ENCODE measurements around the gene HGS.

HGS gene

DNA sequence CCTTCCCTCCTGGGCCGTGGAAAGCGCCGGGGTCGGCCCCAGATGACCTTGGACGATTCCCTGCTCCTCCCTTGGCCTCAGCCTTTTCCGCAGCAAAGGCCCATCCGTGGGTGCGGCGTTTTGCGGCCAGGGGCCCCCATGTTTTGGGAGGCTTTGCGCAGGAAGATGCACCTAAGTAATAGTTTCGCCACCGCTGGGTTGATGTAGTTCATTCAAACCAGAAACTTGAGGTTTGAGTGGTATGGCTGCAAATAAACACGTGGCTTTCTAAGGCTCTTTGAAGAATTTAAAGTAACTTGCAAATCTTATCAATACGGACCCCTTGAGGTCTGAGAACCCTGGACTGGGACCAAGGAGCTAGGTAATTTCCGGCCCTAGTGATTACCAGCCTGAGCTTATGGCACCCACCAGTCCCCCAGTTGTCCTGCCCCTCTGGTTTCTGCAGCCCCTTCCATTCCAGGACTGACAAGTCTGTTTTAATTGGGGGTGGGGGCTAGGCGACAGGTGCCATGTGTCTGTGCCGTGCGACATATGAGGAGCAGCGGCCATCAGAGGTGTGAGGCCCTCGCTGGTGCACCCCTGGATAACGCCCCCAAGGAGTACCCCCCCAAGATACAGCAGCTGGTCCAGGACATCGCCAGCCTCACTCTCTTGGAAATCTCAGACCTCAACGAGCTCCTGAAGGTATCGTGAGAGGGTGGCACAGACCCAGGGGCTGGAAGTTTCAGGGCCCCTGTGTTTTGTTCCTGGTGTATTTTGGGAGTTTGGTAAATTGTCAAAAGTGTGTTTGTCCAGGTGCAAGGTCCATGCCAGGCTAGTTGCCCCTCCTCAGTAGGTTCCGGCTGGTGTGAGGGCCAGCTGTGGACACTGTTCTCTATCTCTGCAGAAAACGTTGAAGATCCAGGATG, 20.2 kb downstream of the HGS start:
- FAIRE-seq (no peak), DNase-seq (ENCODE audit: insufficient read length, low spot score) (no peak)

DNA sequence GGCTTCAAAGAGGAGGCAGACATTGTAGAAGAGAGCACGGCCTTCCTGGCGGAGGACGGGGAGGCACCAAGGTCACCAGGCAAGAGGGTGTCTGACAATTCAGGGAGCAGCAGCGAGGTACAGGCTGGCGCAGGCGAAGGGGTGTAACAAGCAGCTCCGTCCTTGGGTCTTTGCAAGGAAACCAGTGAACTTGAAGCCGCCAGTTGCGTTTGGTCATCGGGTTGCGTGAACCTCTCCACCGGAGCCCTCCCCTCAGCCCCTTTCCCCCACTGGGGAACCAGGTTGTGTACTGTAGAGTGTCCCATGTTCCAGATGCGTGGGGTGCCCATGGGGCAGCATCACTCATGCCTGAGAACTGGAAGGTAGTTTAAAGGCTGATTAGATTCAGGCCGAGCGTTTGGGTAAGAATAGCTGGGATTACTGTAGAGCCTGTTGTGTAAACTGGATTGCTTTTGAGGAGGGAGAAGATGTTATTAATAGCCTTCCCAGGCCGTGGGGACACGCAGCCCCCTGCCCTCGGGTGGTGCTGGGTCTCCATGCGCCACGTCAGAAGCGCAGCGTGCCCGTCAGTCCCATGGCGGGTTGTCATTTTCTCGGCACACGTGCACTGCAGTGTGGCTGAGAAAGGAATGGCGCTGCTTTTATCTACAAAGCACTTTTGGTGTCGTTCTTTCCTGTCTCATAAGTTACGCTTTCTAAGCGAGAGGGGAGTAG, 21.9 kb downstream of the HGS start:
- DNase-seq (ENCODE audit: insufficient read length, low spot score) (no peak), FAIRE-seq (no peak)

DNA sequence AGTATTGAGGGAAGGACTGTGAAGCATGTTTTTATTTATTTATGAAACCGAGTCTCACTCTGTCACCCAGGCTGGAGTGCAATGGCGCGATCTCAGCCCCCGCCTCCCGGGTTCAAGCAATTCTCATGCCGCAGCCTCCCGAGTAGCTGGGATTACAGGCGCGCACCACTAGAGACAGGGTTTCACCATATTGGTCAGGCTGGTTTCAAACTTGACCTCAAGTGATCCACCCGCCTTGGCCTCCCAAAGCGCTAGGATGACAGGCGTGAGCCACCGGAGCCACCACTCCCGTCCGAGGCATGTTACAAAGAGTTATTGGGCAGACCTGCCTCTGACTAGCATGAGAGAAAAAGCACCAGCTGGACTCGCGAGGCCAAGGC, 22.4 kb downstream of the HGS start:
- DNase-seq (ENCODE audit: insufficient read length, low spot score) (no peak), FAIRE-seq (no peak)

DNA sequence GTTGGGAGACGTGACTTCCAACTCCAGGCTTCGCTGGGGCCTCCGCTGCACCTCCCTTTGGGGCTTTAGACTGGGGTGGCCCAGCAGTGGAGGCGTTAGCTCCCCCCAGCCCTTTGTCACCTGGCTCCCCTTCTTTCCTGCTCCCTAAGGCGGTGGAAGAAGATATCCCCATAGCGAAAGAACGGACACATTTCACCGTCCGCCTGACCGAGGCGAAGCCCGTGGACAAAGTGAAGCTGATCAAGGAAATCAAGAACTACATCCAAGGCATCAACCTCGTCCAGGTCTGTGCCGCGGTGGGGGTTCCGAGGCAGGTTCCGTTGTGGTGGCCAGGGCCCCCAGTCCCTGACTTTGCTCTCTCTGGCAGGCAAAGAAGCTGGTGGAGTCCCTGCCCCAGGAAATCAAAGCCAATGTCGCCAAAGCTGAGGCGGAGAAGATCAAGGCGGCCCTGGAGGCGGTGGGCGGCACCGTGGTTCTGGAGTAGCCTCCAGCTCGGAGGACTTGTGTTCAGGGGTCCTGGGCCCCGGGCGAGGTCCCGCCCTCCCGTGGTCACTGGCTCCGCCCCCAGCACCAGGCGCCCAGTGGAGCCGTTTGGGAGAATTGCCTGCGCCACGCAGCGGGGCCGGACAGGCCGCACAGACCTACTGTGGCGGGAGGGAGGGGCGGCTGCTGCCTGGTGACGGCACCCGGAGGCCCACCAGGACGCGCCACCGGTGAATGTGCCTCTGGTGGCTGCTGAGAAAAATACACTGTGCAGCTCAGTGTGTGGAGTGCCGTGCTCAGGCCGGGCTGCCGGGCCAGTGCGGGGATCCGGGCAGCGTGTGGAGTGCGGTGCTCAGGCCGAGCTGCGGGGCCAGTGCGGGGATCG, 23.2 kb downstream of the HGS start:
- DNase-seq (ENCODE audit: insufficient read length, low spot score) (no peak), FAIRE-seq (no peak)

DNA sequence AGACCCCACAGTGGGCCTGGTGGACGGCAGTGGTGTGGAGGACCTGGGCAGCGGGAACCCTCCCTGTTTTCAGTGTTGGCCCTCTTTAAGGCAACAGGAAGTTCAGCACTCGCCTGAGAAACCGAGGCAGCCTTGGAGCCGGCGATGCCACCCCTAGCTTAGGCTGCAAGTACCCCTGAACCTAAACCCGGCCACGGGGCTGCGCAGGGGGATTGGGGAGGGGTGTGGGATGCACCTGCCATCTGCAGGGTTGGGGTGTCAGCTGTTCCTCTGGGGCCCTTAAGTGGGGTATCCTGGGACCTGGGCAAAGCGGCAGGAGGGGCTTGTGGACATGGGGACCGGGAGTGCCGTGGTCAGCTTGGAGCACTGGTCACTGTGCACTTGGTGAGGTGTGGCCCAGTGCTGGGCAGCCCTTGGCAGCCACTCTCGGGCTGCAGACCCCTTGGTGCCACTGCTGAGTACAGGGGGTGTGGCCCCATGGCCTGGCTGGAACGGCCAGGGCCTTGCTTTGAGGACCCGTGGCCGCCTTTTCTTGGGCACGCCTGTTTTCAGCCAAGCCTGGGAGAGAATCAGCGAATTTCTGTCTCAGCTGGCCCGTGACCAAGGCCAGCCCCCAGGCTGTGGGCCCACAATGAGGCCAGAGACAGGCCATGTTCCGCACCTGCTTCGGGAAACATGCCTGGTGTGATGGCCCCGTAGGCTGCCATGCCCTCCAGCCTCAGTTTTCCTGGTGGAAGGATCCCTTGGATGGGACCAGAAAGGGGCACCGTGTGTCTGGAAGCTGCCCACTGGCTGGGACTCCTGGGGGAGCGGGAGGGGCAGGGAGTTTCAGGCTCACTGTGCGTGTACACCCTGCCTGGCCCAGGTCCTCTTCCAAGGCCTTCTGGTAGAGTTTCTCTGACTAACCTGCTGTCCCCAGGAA, 24.2 kb downstream of the HGS start:
- no peak for DNase-seq (ENCODE audit: insufficient read length, low spot score)
- no peak for FAIRE-seq

DNA sequence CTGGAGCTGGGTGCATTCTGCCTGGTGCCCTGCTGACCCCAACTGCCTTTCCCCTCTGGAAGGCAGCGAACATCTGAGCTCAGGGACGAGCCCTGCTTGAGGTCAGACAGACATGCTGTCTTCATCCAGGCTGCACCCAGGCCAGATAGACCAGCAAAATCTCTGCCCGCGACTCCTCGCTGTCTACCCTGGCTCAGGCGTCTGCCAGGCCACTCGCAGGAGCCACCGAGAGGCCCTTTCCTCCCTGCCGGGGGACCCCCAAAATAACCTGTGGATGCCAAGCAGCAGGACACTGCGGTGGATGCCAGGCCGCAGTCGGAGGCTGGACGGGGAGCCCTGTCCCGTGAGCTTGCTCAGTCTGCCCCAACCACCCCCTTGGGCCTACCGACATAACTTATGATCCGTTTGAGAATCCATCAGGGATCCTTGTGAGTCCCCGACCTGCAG, 25.0 kb downstream of the HGS start:
- FAIRE-seq (no peak), DNase-seq (ENCODE audit: insufficient read length, low spot score) (no peak)

DNA sequence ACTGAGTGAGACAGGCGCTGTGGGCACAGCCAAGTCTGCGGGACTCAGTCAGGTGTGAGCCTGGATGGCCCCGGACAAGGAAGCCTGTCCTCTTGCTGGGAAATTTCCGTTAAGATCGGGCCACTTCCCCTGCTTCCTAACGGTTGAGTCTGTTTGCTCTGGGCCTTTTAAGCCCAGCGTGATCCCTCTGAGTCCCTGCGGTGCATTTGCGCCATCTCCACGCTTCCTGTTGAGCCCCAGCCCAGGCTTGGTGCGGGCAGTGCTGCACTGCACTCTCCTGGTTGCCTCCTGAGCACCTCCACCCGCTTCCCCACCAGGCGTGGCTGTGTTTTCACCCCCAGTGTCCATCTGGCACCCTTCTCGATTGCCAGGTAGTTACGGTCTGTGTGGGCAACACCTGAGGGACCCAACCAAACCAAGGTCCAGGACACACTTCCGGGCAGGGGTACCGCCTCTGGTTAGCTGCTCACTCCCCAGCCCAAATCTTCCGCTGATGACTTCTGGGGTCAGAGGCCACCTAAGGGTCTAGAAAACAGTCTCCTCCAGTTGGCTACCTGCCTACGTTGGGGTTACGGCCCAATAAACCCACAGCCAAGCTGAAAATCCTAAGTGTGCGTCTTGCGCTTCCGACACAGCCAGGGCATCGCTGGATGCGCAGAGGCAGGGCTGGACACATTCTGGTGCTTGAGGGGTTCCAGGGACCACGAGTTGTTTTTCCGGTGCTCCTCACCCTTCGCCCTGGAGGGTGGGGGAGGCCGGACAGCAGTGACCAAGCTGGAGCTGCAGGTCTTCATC, 26.9 kb downstream of the HGS start:
- no peak for FAIRE-seq
- no peak for DNase-seq (ENCODE audit: insufficient read length, low spot score)

DNA sequence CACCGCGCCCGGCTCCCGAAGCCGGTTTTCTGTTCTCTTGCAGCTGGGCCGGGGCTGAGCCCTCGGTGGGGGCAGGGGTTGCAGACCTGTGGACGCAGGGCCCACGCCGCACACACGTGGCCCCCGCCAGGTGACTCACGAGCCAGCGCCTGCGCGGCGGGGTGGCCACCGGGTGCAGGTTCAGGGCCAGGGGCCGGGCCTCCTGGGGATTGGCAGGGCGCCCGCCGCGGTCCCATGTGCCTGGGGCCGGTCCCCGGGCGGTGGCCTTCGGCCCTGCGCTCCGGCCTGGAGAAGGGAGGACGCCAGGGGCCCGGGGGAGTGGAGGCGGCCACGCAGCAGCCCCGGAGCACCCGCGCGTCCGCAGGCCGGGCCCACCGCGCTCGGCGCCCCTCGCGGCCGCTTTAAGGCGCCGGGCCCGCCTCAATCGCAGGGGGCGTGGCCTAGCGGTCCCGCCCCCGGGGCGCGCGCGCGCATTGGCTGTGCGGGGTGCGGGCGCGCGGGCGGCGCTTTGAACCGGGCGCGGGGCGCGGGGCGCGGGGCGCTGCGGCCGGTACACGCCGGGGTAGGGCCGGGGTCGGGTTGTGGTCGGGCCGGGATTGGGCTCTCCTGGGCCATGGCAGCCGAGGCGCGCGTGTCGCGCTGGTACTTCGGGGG, 28.1 kb downstream of the HGS start, which contains the start of gene SLC25A10:
SLC25A10 (plus strand) TSS at position 471 of the 654 bp plus-strand sequence; CDS start at position 614, 143 bp downstream.
- no peak for FAIRE-seq

DNA sequence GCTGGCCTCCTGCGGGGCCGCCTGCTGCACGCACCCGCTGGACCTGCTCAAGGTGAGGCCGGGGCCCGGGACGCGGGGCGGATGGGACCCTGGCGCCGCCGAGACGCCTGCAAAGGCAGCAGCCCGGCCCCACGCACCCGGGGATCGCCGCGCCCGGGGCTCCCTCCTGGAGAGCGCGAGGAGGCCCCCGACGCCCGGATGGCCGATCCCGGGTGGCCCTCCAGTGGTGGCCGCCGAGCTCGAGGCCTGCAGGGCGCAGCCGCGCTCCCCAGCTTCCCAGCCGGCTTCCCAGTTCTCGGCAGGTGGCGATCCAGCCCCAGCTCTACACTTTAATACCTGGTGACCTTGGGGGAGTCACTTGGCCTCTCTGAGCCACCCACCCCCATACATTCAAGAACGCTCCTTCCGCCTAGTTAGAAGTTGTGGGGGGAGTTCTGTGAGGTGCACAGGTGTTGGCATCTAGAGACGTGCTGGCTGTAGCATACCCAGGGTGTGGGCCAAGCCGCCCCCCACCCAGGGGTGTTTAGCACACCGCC, 28.7 kb downstream of the HGS start:
- DNase-seq (ENCODE audit: insufficient read length, low spot score) (no peak), FAIRE-seq (no peak)

More for the DNA sequence above, 28.1 kb downstream of the HGS start, which contains the start of gene SLC25A10:
- peak; percentile 75 for DNase-seq (ENCODE audit: insufficient read length, low spot score)

DNA sequence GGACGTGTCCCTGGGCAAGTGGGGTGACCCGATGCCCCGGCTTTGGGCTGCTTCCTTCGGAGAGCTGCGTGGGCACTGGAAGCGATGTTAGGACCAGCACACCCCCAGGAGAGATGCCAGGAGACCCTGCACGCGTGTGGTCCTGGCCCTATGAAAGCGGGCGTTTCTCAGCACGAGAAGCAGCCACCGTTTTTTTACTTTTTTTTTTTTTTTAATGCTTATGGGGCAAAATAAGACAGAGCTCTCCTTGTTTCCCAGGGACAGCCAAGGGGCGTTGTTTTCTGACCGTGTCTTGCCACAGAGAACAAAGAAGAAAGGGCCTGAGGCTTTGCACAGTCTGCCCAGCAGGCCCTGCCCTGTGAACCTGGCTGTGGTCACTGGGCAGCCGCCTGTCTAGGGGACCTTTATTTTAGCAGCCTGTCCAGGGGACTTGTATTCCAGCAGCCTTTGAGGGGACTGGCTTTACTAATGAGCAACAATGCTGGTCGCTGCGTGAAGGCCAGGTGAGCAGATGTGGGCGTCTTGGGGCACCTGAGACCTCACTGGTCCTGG, 29.3 kb downstream of the HGS start:
- DNase-seq (ENCODE audit: insufficient read length, low spot score) (no peak), FAIRE-seq (no peak)

DNA sequence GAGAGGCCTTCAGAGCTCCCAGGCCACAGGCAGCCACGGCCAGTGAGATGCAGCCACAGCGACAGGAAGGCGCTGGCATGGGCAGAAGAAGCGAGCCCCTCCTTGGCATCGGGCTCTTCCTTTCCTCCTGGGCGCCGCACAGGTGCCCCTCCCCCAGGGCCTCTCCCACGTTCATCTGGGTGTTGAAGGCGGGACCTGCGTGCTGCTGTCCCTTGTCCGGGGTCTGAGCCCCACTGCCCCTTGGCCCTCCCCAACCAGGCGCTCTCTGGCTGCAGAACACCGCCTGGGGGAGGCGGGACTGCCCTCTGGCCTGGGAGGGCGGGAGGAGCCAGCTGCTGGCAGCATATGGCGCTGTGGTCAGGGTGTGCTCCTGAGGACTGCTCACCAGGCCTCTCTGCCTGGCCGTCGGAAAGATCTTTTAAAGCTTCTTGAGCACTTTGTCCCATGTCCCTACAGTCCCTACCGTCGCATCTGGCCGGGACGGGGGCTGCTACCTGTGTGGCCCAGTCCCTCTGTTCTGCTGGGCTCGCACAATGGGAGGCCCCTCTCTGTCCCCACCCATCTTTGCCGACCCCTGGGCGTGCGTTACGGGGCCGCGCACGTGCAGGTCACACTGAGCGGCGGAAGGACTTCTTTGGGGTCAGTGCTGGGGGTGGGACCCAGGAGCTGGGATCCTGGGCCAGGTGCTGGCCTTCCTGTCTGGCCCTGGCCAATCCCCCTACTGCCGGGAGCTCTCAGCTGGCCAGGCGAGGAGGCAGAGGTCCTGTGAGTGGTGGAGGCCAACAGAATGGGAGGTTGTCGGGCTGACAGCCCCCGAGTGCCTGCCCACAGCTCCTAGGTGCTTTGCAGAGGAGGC, 30.0 kb downstream of the HGS start:
- DNase-seq (ENCODE audit: insufficient read length, low spot score) = no peak
- FAIRE-seq = no peak

DNA sequence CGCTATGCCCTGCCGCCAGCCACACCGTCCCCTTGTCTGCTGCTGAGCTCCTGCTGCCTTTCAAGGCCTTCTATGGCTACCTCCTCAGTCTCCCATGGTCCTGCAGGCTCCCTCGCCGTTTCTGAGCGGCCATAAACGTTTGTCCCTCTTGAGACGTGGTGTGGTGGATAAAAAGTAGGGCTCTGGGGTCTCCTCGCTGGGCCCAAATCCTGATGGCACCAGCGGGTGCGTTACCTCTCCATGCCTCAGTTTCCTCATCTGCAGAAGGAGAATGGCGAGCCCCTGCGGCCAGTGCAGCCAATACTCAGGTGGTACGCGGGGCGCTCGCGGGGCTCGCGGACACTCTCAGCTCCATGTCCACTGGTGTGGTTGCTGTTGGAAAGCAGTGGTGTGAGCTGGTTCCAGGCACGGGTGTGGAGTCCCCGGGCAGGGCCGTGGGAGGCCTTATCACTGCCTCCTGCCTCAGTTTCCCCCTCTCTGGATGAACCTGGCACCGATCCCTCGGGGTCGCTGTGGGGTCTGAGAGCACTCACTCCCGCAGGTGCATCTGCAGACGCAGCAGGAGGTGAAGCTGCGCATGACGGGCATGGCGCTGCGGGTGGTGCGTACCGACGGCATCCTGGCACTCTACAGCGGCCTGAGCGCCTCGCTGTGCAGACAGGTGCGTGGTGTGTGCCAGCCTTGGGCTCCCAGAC, 30.7 kb downstream of the HGS start:
- FAIRE-seq (no peak), DNase-seq (ENCODE audit: insufficient read length, low spot score) (no peak)

DNA sequence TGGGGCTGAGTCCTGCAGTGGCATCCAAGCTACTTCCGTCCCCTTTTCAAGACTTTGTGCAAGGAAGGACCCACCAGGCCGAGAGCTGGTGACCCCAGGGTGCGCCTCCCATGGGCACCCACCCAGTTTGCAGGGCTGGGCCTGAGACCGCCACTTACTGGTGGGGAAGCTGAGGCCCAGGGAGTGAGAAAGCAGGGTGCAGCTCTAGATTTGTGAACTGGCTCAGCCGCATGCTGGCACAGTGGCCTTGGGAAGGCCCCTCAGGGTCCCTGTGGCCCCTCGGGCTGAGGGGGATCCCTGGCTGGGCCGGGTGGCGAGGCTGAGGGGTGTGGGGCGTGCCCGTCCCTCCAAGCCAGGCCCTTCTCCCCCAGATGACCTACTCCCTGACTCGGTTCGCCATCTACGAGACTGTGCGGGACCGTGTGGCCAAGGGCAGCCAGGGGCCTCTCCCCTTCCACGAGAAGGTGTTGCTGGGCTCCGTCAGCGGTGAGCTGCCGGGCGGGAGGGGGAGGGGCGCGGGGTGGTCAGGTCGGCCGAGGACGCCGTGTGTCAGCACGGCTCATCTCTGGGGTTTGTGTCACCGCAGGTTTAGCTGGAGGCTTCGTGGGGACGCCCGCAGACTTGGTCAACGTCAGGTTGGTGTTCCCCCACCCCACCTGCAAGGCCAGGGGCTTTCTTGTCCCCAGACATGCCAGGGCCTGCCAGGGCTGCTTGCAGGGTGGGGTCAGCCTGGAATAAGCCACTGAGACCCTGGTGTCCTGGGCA, 31.5 kb downstream of the HGS start:
- no peak for DNase-seq (ENCODE audit: insufficient read length, low spot score)
- no peak for FAIRE-seq

DNA sequence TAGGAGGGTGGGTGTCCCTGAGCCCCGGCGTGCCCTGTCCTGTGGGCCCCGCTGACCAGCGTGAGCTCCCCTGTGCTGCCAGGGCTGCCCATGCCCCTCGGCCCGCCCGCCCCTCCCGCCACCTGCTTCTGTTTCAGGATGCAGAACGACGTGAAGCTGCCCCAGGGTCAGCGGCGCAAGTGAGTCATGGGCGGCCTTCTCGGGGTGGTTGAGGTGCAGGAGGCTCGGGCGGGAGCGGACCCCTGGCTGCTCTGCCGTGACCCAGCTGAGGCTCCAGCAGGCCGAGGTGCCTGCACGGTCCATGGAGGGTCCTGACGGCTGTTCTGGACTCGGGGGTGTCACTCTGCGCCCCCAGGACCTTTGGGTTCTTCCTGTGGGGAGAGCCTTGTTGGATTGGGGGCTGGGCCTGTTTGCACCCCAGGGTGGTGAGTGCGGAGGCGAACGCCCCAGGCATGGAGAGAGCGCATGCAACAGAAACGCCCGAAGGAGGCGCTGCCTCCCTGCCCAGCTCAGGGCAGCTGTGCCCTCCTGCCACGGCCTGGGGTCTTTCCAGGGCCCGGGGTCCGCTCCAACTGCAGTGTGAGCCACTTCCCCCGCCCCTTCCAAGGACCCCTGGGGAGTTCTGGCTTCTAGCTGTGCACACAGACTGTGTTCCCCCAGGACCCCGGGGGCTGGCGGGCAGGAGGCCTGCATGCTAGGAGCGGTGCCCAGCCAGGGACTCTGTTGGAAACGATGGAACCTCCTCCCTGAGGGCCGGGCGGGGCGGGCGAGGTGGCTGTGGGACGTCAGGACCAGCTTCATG, 32.3 kb downstream of the HGS start:
- DNase-seq (ENCODE audit: insufficient read length, low spot score) (no peak), FAIRE-seq (no peak)

DNA sequence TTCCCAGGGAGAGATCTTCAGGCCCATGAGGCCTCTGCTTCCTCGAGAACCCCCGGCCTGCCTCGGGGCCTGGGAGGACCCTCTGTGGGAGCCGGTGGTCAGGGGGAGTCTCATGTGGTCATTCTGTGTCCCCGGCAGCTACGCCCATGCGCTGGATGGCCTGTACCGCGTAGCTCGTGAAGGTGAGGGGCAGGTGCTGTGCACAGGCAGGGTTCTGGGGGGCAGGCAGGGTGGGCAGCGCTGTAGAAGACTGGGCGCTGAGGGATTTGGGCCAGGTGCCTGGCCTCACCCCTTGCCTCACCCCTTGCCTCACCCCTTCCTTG, 32.8 kb downstream of the HGS start:
- no peak for DNase-seq (ENCODE audit: insufficient read length, low spot score)
- no peak for FAIRE-seq

Data from HTR-8/SVneo (cell line).